Neural cell (in vitro differentiated cells): ENCODE measurements around the gene SDCBP2.

Source experiments
- CTCF ChIP-seq: fragments of 450-650 bp; IDR thresholded peaks from 2 replicates; pipeline ENCODE4 v1.5.1; 2014; ENCODE audit warnings: antibody characterized with exemption, mild to moderate bottlenecking, moderate library complexity; ENCODE audit not compliant: poor library complexity, severe bottlenecking
- EP300 ChIP-seq: fragments of 450-650 bp; conservative IDR thresholded peaks from 2 replicates; pipeline ENCODE4 v1.6.1; 2014; ENCODE audit warnings: antibody characterized with exemption, mild to moderate bottlenecking, moderate library complexity; ENCODE audit not compliant: poor library complexity, severe bottlenecking
- EZH2 ChIP-seq: fragments of 200-600, 300-800 bp; shearing (Covaris generic), sonication (generic); IDR thresholded peaks from 2 replicates; pipeline ENCODE4 v1.6.1; 2014; ENCODE audit warnings: antibody characterized with exemption, low read length, borderline replicate concordance, mild to moderate bottlenecking; ENCODE audit not compliant: insufficient read depth, poor library complexity, severe bottlenecking
- POLR2AphosphoS5 ChIP-seq: IDR thresholded peaks from 2 replicates; pipeline ENCODE4 v1.6.1; 2012
- RAD21 ChIP-seq: fragments of 450-650 bp; conservative IDR thresholded peaks from 2 replicates; pipeline ENCODE4 v1.6.1; 2014; ENCODE audit warnings: antibody characterized with exemption, mild to moderate bottlenecking, moderate library complexity
- REST ChIP-seq: IDR thresholded peaks from 2 replicates; pipeline ENCODE4 v1.6.1; 2012; ENCODE audit warnings: borderline replicate concordance
- SMC3 ChIP-seq: fragments of 450-650 bp; conservative IDR thresholded peaks from 2 replicates; pipeline ENCODE4 v1.6.1; 2014; ENCODE audit warnings: antibody characterized with exemption, mild to moderate bottlenecking, moderate library complexity; ENCODE audit not compliant: poor library complexity
- TAF1 ChIP-seq: IDR thresholded peaks from 2 replicates; pipeline ENCODE4 v1.6.1; 2012; ENCODE audit warnings: low read depth

- TF ChIP-seq CTCF, result no peak
- TF ChIP-seq EZH2, result no peak
- TF ChIP-seq REST, result no peak
- TF ChIP-seq RAD21, result no peak
- no peak for TF ChIP-seq EP300
- TF ChIP-seq SMC3, result no peak
- TF ChIP-seq POLR2AphosphoS5, result no peak
- no peak for TF ChIP-seq TAF1
Measured at GRCh38 chr20:1294497-1294896, 34.4 kb downstream of the SDCBP2 start.
